AG04449 (cell line): Measurements from ENCODE around the gene PRKACB.

ENCODE experiments used
- CTCF ChIA-PET: fragments of 350-600 bp; formaldehyde crosslinking; extraction: SDS; loops from one replicate; lab custom pipeline; 2021; ENCODE audit warnings: antibody characterized with exemption; lab: Yijun Ruan, JAX
- POLR2A ChIA-PET: fragments of 400-600, 350-600 bp; formaldehyde crosslinking; extraction: SDS; loops from one replicate; lab custom pipeline; 2020; ENCODE audit warnings: antibody characterized with exemption, inconsistent platforms; lab: Yijun Ruan, JAX
- DNase-seq: peaks from one replicate; pipeline ENCODE4 v3.0.0-alpha.2; 2010; ENCODE audit warnings: low read depth, low spot score
- H3K4me3 ChIP-seq: 2 replicates; pipeline ENCODE4 v1.5.1; 2011; ENCODE audit warnings: low read depth, mild to moderate bottlenecking, control low read depth, low read length
- TF ChIP-seq, protein P1 (sequence below): IDR thresholded peaks from one replicate; pipeline ENCODE4 v1.5.1; 2011; ENCODE audit warnings: mild to moderate bottlenecking, moderate library complexity, low read length, control low read depth, inconsistent platforms; ENCODE audit not compliant: insufficient read depth; ENCODE audit errors: missing control alignments

Gene PRKACB

DNA sequence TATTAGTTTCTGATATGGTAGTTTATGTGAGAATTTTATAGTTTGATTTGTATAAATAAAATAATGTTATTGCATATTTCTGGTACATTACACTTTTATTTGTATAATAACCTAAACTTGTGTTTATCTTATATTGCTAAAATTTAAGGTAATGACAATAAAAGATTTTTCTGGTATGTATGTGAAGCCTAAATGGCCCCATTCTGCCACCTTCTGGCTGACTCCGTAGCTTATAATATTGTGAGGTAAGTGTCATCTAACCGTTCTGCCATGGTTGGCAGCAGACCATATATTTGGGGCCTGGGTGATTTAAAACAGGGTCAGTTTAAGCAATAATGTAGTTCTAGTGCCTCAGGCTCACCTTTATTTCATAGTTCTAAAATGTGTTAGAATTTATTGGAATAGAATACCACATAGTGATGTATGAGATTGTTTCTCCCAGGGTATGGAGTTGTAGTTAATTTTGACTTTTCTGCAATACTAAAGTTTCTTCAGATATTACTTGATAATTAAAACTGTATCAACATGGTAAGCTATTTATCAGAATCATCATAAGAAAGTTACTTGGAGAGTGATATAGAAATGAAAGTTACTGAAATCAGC, 21.2 kb upstream of the PRKACB start:
- ChIA-PET CTCF (interaction anchor here (0.8 to 13.6 kb wide), 27 partner anchors 9 to 521 kb away, joined by 3 to 313 read pairs (median 4); no protein-coding TSS in a partner anchor), POLR2A (no interaction called here)
- no peak overlapping the region for H3K4me3 ChIP-seq
- TF ChIP-seq, protein P1, sequence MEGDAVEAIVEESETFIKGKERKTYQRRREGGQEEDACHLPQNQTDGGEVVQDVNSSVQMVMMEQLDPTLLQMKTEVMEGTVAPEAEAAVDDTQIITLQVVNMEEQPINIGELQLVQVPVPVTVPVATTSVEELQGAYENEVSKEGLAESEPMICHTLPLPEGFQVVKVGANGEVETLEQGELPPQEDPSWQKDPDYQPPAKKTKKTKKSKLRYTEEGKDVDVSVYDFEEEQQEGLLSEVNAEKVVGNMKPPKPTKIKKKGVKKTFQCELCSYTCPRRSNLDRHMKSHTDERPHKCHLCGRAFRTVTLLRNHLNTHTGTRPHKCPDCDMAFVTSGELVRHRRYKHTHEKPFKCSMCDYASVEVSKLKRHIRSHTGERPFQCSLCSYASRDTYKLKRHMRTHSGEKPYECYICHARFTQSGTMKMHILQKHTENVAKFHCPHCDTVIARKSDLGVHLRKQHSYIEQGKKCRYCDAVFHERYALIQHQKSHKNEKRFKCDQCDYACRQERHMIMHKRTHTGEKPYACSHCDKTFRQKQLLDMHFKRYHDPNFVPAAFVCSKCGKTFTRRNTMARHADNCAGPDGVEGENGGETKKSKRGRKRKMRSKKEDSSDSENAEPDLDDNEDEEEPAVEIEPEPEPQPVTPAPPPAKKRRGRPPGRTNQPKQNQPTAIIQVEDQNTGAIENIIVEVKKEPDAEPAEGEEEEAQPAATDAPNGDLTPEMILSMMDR: peak; percentile 58
- no peak for DNase-seq

DNA sequence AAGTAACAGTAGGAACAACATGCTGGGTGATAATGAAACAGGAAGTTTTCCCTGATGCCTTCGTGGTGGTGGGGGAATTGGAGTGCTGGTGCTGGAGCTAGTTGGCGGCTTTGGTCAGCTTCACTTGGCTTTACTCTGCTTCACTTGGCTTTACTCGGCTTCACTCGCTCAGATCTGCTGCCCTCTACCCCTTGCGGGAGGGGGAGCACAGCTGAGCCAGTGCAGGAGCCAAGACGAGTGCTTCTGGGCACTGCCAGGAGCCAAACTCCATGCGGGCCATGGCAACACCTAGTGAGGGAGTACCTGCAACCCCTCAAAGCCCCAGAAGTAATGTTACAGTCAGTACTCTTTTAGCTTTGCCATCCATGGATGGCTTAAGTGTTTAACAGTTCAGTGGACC, 10.6 kb upstream of the PRKACB start:
- no peak overlapping the region for H3K4me3 ChIP-seq
- ChIA-PET POLR2A (no interaction called here), CTCF (interaction anchor here (0.9 to 3.5 kb wide), 4 partner anchors 11 to 300 kb away, joined by 4 to 18 read pairs (median 5); no protein-coding TSS in a partner anchor)
- TF ChIP-seq, protein P1: no peak
- DNase-seq: no peak

DNA sequence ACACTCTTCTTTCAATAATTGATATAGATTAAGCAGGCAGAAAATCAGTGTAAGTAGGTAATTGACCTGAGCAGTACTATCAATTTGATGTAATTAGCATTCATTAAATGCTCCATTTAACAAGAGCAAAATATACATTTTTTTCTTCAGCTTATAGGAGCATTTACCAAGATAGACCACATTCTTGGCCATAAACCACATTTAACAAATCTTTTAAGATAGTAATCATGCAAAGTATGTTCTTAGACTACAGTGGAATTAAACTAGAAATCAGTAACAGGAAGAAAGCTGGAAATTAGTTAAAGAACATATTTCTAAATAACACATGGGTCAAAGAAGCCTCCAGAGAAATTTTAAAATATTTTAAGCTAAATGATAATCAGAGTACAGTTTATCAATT, 8.7 kb upstream of the PRKACB start:
- TF ChIP-seq, protein P1: no peak
- CTCF ChIA-PET: interaction anchor here (0.8 to 2.9 kb wide), 8 partner anchors 9 to 472 kb away, joined by 3 to 10 read pairs (median 5); partner anchors contain the start of gene PRKACB
- no peak overlapping the region for H3K4me3 ChIP-seq
- no peak for DNase-seq
- POLR2A ChIA-PET: no interaction called here

DNA sequence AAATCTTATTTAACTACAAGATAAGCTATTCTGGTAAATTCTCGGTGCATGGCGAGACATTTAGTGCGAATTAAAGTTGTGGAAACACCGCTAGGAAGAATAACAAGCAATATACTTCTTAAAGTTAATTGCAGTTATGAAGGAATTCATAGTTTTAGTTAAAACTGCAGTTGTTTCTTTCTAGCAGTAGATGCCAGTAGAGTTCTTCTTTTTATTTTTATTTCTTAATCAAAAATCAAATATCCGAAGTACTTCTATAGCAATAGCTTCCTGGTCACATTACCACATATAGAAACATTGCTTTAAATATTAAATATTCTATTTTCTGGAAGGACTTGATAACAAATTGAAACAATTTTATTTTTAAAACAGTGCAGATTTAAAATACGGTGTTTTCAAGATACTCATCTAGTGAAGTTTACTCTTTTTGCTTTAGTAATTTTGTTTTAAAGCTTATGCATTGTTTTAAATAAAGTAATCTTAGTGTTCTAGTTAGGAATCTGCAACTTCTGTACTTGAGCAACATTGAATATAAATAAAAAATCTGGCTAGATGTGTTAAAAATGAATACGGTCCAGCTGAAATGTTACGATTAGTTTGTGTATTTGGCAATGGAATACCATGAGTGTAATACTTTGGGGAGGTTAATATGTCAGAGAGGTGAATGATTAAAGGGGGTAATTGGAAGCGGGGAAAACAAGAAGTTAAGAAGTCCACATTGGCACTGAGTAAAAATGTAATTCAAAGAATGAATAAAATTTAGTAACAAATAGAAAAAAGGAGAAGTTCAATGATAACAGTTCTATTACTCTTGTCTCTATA, 2.7 kb upstream of the PRKACB start:
- H3K4me3 ChIP-seq: no peak overlapping the region
- ChIA-PET CTCF (interaction anchor here (0.9 to 10.9 kb wide), 24 partner anchors 8 to 796 kb away, joined by 3 to 255 read pairs (median 5); no protein-coding TSS in a partner anchor), POLR2A (no interaction called here)
- TF ChIP-seq, protein P1: peak; percentile 15
- DNase-seq: no peak

DNA sequence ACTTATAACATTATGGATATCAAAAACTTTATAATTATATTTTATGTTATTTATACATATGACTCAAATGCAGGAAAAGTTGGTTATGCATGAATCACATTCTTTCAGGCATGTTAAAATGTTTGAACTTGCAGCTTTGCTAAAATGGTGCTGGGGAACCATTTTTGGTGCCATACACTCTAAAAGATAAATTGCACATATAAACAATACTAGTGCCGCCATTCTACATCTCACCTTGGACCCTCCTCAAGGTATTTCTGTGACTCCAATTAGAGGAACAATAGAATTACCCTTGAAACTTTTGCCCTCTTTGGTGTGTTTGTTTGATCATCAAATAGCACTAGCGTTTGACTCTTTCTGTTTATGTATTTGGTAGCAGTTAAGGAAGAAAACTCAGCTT, 997 bp downstream of the PRKACB start:
- CTCF ChIA-PET: interaction anchor here (3.6 to 10.9 kb wide), 4 partner anchors 289 to 628 kb away, joined by 15 to 255 read pairs (median 29); no protein-coding TSS in a partner anchor
- H3K4me3 ChIP-seq: no peak overlapping the region
- DNase-seq: no peak
- POLR2A ChIA-PET: no interaction called here
- TF ChIP-seq, protein P1: no peak
